Measurements from ENCODE around the gene MCRIP1. TPM values are rescaled to one million over a fixed set of nuclear protein-coding genes. Genes with fewer than 3 reads are reported as not detected.

MCRIP1 gene
- total and polyA plus RNA-seq, 2 of the 13 experiments (the other 11 are each of a cell fraction or from before 2014, with no cell fraction given) = 79.7 to 84.9 TPM

- no peak for TF ChIP-seq FUBP1 (CRISPR knock-in tag; IDR thresholded peaks at IDR 0.05; ENCODE audit: borderline replicate concordance)
- TF ChIP-seq ZBTB21 (CRISPR knock-in tag; IDR thresholded peaks at IDR 0.05) = no peak
- TF ChIP-seq STAG1 (CRISPR knock-in tag; IDR thresholded peaks at IDR 0.05) = no peak
- TF ChIP-seq ZNF468 (CRISPR knock-in tag; IDR thresholded peaks at IDR 0.05) = no peak
- TF ChIP-seq ZMYM4 (CRISPR knock-in tag; IDR thresholded peaks at IDR 0.05) = peak; percentile 25; the same call in 1 of the 2 replicates
- TF ChIP-seq ZBTB40 (IDR thresholded peaks at IDR 0.05) = no peak
- TF ChIP-seq ZBTB40 (CRISPR knock-in tag; IDR thresholded peaks at IDR 0.05) = no peak
- peak; percentile 68 for TF ChIP-seq TARDBP (CRISPR knock-in tag; IDR thresholded peaks at IDR 0.05)
- TF ChIP-seq RFX3 (CRISPR knock-in tag; IDR thresholded peaks at IDR 0.05) = no peak
- TF ChIP-seq YY1 (IDR thresholded peaks at IDR 0.05; ENCODE audit: insufficient read depth, insufficient replicate concordance, low read depth, low read length) = peak; percentile 11
- 0 out of 2 replicates have a peak, but pooled peaks have one; percentile 61 for TF ChIP-seq ZBTB37 (CRISPR knock-in tag; IDR thresholded peaks at IDR 0.05)
These were observed 34.3 kb upstream of the MCRIP1 start (continued) for GRCh38 chr17:81867170-81867990.
